Activated gamma-delta T cell treated with anti-CD3 and anti-CD28 coated beads, Interleukin-2, amount 50 U/mL, for 16 hours (primary cell): ENCODE data around the gene ZNF75A.
"Not testable (repeated sequence)": the region's sequence is repeated elsewhere in the genome, so short reads cannot be mapped to it uniquely, and the experiment has no call there.

Experiments
- DNase-seq: peaks from one replicate; pipeline ENCODE4 v3.0.0-alpha.2; 2020; ENCODE audit warnings: low read depth

Gene ZNF75A

DNA sequence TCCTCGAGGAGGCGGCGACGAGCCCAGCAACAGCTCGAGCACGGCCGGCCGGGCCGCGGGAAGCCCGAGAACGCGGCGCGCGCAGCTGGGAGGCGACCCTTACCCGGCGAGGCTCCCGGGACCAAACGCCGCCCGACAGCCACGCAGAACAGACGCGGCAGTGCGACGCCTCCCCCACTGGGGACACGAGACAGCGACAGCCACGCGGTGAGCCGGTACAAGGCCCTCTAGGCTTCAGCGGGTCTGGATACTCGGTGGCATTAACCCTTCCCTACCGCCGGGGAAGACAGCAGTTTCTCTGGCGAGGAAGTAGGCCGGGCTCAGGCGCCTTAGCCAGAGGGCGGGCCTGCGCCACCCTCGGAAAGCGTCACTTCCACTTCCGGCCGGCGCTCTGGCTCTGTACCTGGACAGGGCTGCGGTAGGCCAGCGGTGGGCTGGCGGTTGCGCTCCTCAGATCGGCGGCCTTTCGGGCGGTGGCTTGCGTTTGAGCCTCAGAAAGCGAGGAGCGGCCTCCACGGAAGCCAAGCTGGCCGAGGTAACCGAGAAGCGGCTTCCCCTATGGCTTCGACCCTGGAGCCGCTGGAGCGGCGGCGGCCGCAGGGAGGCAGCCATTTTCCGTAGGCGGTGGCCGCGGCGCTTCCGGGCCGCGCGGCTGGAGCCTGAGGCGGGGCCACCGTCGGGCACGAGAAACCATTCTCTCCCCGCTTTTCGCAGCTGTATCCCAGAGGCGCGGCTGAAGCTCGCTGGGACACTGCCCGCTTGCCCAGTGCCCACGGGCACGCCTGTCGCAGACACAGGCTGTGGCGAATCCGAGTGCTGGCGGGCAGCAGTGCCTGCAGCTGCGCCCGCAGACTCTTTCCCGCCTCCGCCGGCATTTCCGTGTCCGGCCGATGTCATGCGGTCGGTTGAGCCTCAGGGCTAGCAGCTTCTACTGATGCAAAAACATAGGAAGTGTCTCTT is at the start of gene ZNF75A, which contains the start of gene TIGD7:
Gene ZNF75A (plus strand): TSS at position 389 of the 960 bp plus-strand sequence. CDS start 2,932 bp downstream, outside the sequence.
Gene TIGD7 (minus strand): TSS at position 322 of the 960 bp plus-strand sequence. CDS start 4,816 bp downstream, outside the sequence.
- DNase-seq = peak; percentile 62

DNA sequence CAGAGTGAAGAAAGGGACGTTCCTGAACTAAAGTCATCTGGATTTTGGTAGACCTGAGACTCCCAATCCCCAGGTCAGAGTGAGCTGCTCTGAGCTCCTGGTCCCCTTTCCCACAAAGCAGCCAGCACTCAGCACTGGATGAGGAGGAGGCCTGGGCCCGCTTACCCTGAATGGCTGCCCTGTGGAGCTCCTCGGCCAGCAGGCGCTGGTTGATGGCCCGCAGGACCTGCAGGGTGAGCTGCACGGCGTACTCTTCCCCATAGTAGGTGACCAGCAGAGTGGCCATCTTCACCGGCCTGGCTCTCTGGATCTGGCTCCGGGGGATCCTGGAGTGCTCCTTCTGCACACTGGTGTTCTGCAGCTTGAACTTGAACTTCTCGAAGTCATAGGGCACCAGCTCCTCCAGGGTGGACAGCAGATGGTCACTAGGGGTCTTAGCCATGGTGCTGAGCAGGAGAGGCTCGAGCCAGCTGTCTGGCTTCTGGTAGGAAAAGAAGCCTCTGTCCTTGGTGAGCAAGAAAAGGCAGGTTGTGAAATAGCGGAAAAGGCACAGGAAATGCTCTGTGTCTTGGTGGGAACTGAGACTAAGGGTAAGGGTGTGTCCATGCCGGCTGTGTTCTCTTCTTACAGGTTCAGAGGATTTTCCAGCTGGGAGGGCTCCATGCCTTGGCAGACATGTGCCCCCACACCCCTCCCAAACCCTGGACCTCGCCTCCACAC is 49.0 kb upstream of the ZNF75A start, which contains the start of gene MEFV:
Gene MEFV (minus strand): TSS at position 488 of the 720 bp plus-strand sequence. CDS start 46 bp downstream, at position 442.
- no peak for DNase-seq

DNA sequence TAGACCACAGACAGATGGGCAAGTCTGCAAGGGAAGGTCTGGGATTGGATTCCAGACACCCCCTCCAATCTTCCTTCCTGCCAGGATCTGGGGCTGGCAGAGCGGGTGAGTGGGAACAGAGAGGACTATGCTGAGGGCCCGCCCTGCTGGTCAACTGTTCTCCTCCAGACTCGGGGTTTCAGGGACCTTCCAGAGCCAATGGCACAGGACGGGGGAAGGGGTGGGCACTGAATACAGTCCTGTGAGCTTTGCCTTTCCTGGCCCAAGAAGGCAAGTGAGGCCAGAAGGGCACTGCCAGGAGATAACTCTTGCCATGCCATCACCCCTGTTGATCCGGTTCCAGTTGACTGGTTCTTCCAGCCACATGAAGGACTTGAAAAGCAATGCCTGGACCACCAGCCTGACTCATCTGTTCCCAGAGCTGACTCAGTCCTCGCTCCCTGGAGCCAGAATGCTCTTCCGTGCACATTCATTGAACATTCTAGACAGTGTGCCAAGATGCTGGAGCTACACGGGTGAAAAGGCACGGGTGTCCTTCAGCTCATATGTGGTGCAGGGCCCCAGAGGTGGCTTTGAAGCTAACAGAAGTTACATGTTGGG is 48.3 kb upstream of the ZNF75A start:
- DNase-seq = no peak

DNA sequence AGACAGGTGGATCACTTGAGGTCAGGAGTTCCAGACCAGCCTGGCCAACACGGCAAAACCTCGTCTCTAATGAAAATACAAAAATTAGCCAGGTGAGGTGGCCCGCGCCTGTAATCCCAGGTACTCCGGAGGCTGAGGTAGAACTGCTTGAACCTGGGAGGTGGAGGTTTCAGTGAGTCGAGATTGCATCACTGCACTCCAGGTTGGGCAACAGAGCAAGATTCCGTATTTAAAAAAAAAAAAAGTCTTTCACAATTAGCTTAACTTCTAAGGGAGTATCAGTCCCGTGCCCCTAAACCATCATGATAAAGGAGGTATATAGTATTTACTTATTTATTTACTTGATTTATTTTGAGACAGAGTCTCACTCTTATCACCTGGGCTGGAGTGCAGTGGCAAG is 45.5 kb upstream of the ZNF75A start:
- DNase-seq = no peak

DNA sequence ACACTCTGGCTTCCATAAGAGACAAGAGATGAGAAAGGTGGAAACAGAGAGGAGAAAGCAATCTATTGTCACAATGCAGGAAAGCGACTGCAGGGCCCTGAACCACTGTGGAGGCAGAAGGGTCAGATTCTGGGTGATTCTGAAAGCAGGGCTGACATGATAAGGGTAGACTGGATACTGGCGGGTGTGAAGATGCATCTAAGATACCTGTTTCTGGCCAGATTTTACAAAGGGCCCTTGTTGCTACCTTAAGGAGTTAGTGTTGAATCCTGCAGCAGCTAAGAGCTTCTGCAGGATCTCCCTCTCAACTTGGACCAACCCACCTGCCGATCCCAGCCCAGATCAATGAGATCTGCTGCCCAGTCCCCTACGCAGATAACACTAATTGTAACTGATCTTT is 42.8 kb upstream of the ZNF75A start:
- DNase-seq = no peak

DNA sequence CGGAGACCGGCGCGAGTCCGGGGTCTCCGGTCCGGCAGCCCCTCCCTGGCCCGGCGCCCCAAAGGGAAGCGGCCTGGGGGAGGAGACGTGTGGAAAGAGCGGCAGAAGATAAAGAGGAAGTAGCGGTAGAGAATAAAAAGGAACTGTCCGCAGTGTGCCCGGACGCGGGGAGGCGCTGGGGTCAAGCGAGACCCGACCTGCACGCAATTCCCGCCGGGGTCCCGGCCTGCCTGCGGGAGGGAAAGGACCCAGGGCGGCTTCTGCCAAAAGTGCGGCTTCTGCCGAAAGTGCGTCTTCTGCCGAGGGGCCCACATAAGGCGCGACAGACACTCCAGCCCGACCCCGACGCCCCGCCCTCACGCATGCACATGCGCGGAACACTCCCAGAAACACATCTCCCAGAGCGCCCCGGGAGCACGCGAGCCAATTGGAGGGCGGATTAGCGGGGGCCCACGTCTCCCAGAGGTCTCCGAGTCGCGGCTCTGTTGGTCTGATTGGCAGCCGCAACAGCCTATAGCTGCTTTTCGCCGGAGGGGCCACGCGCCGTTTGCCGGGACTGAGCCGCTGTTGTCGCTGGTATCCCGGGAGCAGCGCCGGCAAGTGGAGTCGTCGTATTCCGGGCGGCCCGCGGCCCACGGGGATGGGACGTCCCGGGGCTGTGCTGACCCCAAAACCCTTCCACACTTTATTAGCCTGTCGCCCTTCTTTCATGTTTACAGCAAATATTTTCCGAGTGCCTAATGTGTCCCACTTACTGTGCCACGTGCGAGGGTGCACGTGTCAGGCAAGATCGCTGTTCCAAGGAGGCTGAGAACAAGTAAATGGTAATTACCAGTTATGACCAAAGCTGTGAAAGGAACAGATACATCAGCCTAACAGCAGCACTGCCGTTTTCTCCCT is 40.9 kb upstream of the ZNF75A start:
- DNase-seq = peak; percentile 95

DNA sequence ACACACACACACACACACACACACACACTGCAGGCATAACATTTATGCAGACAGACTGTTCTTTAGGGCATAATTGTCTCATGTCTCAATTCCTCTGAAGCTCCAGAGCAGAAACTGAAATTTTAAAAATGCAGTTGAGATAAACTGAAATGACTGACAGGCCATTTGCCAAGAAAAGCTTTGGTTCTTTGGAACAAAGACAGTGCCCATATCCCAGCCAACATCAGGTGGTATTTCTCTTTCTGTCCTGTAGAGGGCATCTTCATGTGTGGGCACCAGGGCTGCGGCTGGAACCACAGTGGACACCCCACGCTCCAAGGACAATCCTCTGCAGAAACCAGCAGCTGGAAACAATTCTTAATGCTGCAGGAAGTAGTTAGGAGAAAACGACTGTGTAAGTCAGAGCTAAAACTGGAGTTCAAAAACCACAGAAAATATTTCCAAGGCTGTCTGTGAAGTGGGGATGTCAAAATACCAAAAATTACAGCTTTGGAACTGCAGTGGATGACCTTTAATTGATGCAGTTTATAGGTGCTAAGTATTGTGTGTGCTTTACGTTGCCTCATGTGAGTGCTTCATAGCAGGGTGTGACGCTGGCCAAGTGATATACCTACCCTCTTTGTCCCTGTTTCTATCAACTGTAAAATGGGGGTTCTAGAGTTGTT is 38.3 kb upstream of the ZNF75A start:
- DNase-seq = no peak

DNA sequence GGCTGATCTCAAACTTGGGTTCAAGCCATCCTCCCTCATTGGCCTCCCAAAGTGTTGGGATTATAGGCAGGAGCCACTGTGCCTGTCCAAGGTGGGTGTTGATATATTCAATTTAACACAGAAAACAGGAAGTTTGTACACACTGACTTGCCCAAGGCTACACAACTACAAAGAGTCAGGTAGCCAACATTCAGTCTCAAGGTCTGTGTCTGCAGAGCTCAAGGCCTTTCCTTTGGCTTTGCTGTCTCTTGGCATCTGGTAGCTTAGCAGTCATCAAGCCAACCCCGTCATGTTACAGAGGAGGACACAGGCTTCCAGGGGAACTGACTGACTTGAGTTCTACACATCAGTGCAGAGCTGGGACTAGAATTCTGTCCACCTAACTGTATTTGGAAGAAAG is 37.0 kb upstream of the ZNF75A start:
- no peak for DNase-seq

DNA sequence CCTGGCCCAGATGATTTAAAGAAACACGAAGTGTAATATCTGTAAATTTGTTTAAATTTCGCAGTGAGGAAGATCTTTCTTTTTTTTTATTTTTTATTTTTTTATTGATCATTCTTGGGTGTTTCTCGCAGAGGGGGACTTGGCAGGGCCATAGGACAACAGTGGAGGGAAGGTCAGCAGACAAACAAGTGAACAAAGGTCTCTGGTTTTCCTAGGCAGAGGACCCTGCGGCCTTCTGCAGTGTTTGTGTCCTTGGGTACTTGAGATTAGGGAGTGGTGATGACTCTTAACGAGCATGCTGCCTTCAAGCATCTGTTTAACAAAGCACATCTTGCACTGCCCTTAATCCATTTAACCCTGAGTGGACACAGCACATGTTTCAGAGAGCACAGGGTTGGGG is 34.6 kb upstream of the ZNF75A start:
- DNase-seq = not testable (repeated sequence)

DNA sequence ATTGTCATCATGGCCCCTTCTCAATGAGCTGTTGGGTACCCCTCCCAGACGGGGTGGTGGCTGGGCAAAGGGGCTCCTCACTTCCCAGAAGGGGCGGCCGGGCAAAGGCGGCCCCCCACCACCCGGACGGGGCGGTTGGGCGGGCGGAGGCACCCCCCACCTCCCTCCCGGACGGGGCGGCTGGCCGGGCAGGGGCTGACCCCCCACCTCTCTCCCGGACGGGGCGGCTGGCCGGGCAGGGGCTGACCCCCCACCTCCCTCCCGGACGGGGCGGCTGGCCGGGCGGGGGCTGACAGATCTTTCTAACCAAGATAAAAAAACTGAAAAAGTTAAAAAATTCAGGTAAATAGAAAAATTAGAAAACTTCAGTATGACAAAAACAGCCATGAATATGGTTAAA is 34.0 kb upstream of the ZNF75A start:
- DNase-seq = not testable (repeated sequence)

DNA sequence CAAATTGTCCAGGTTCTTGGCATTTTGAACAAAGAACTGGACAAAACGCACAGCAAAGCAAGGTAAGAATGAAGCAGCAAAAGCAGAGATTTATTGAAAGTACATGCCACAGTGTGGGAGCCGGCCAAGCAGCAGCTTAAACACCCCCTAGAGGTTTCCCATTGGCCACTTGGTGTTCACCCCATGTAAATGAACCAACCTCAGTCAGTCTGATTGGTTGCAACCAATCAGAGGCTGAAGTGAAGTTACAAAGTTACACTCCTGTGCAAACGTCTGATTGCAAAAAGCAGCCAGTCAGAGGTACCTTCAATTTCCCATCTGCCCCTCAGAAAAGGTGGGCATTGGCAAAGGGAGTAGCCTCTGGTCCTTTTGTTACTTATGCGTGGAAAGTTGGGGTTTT is 30.8 kb upstream of the ZNF75A start:
- no peak for DNase-seq

DNA sequence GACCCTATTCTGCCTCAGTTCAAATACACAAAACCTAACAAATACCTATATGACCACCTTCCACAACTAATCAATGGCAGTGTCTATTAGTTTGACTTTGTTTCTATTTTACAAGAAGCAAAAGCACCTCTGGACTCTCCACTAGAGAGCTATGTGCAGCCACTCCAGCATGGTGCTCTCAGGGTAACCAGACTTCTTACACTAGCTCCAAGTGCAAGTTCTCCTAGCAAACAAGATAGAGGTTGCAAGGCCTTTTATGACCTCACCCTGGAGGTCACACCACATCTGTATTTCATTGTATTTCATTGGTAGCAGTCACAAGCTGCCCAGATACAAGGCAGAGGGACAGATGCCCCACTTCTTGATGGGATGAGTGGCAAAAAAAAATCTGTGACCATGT is 30.4 kb upstream of the ZNF75A start:
- DNase-seq = no peak

DNA sequence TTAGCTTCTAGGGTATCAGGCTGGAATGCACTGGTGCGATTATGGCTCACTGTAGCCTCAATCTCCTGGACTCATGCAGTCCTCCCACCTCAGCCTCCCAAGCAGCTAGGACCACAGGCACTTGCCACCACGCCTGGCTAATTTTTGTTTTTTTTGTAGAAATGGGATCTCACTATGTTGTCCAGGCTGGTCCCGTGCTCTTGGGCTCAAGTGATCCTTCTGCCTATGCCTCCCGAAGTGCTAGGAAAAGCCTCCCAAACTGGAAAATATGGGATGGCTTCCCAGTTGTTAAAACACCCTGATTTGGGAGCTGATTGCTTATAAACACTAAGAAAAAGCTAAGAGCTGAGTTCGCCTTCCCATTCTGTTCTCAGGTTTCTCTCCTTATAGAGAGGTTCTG is 28.6 kb upstream of the ZNF75A start:
- no peak for DNase-seq

DNA sequence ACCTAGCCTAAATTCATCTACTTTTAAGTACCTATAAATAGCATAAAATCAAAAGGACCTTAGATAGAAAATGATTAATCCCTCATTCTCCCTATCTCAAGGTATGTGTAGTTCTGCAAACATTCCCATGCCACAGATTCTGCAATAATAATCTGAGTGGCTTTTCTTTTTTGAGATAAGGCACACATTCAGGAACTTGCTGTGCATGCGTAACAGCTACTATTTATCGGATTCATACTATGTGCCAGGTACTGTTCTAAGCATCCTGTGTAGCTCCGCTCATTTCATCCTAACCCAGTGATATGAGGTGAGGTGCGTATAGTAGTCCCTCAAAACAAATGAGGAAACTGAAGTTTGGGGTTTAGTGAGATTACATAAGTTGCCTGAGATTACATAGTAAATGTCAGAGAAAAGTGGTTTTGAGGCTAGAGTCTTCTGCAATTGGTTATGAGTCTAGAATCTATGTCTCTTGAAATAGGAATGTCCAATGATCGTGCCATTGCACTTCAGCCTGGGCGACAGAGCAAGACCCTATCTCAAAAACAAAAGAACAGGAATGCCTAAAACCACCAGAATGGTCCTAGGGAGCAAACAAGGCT is 24.0 kb upstream of the ZNF75A start:
- DNase-seq = no peak

DNA sequence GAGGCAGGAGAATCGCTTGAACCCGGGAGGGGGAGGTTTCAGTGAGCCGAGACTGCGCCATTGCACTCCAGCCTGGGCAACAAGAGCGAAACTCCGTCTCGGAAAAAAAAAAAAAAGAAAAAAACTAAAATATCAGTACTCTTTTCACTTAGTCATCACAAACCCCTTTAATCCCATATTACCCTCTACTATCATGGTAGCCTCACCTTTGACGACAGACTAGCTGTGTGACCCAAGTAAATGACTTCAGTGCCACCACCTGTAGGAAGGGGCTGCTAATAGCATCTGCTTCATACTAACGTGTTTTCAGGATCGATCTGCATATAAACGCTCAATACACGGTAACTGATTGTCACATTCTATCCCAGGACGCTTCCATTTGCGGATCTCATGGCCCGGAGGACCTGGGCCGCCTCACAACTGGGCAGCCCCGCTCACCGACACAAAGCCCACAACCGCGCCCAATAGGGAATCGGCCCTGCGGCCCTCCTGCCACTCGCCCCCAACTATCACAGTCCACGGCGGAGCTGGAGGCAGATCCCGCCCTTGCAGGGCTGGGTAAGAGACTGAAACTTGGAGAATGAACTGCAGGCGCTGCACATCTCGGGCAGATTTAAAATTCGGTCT is 23.1 kb upstream of the ZNF75A start:
- no peak for DNase-seq

DNA sequence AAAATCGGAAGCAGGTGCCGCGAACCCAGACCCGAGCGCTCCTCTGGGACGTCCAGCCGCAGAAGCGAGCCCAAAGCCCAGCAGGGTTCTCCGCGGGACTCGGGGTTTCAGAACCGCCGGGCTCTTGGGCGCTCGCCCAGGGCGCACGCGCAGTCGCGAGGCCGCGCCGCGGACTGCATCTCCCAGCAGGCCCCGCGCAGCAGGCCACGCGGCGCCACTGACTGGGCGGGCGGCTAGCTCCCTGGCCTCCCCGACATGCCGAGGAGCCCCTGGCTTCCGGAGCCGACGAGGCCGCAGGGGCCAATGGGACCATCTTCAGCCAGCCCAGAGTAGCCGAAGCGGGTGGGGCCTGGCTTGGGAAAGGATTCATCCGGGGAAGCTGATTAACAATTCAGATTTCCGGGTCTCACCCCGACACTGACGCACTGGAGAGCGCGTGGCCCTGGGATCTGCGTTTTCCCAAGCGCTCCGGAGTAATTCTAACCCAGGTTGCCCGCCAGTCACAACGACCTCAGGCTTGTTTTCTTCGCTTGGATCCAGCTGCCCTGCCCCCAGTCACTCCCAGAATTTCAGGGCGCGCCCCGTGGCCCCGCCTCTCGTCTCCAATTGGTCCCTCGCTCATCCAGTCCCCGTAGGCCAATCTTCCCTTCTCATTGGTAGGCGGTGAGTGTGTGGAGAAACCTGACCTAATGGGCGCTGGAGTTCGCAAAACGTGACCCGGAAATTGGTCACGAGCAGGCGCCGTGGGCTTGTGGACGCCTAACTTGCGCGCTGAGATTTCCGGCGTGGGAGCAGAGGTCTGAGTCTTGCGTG is 22.4 kb upstream of the ZNF75A start, which contains the start of gene ZNF263:
Gene ZNF263 (plus strand): TSS at position 762 of the 813 bp plus-strand sequence. CDS start 328 bp downstream, outside the sequence.
- peak; percentile 81 for DNase-seq

DNA sequence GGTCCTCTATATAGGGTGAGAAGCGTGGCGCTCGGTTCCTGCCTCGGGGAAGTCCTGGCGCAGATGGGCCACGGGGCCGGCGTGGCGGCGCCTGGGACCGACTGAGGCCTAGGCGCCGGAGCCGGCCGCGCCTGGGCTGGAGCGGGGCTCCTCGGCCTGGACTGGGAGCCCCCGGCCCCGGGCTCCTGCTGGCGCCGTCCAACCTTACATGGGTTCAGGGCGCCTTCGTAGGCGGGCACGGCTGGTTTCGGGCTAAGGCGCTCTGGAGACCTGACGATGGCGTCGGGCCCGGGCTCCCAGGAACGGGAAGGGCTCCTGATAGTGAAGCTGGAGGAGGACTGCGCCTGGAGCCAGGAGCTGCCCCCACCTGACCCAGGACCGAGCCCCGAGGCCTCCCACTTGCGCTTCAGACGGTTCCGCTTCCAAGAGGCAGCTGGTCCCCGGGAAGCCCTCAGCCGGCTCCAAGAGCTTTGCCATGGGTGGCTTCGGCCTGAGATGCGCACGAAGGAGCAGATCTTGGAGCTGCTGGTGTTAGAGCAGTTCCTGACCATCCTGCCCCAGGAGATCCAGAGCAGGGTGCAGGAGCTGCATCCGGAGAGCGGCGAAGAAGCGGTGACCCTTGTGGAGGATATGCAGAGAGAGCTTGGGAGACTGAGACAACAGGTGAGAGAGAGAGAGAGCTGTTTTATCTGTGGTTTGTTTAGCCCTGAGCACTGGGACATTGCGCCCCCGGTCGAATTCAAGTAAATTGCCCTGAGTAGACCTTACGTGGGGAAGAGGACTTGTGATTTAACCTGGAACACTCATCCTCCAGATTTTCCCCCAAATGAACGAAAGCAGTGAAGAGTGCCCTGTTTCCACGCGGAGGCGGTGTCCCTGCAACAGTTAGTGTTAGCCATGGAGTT is 21.5 kb upstream of the ZNF75A start:
- no peak for DNase-seq

DNA sequence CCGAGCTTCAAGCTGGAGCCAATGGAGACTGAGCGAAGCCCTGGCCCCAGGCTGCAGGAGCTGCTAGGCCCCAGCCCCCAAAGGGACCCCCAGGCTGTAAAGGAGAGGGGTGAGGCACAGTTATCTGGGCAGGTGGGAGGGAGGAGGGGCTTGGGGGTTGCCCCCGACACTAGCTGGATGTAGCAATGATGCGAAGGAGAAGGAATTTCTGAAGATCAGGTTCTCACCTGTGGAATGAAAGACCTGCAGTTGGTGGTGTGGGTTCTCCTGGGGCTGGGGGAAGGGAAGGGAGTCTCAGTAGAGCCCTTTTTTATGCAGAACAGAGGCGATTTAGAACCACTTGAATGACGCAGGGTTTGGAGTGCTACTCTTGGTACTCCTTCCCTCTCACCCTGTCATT is 20.2 kb upstream of the ZNF75A start:
- DNase-seq = no peak
